Small intestine (tissue), 7 donors: ENCODE results near the gene FIZ1. TPM values are rescaled to one million over a fixed set of nuclear protein-coding genes. Genes with fewer than 3 reads are reported as not detected.

ENCODE experiments used
- DNase-seq, 2 donors: peaks; one replicate each; pipeline versions ENCODE4 v3.0.0 to v3.0.0-alpha.2; 2013
- FAIRE-seq: peaks from 2 replicates; lab custom pipeline; 2012; peaks lifted over from hg19 to GRCh38; lab: Jason Lieb, UNC
- H3K27ac ChIP-seq, 3 donors: one replicate each; pipeline ENCODE4 v1.5.1; 2013; ENCODE audit warnings: low read length in 2 of 3, mild to moderate bottlenecking in 2 of 3, control low read depth in 1 of 3, inconsistent platforms in 1 of 3, low read depth in 1 of 3, moderate library complexity in 1 of 3
- H3K27me3 ChIP-seq, 3 donors: one replicate each; pipeline ENCODE4 v1.6.1; 2013; ENCODE audit warnings: low read length in 3 of 3, inconsistent platforms in 1 of 3; ENCODE audit not compliant: control insufficient read depth in 3 of 3, insufficient read depth in 3 of 3
- H3K36me3 ChIP-seq, 3 donors: one replicate each; pipeline ENCODE4 v1.6.1; 2013; ENCODE audit warnings: low read length in 3 of 3, inconsistent platforms in 1 of 3, low read depth in 1 of 3, mild to moderate bottlenecking in 1 of 3, moderate library complexity in 1 of 3; ENCODE audit not compliant: control insufficient read depth in 3 of 3, insufficient read depth in 2 of 3
- H3K4me1 ChIP-seq, 3 donors: one replicate each; pipeline ENCODE4 v1.6.1; 2013; ENCODE audit warnings: low read length in 2 of 3, inconsistent platforms in 1 of 3, low read depth in 1 of 3, mild to moderate bottlenecking in 1 of 3, moderate library complexity in 1 of 3; ENCODE audit not compliant: control insufficient read depth in 3 of 3, insufficient read depth in 2 of 3
- H3K4me3 ChIP-seq, 3 donors: one replicate each; pipeline ENCODE4 v1.5.1; 2013; ENCODE audit warnings: low read length in 3 of 3, control low read depth in 1 of 3, inconsistent platforms in 1 of 3, low read depth in 1 of 3, mild to moderate bottlenecking in 1 of 3, moderate library complexity in 1 of 3
- H3K9me3 ChIP-seq, 2 donors: one replicate each; pipeline ENCODE4 v1.6.1; 2013; ENCODE audit warnings: low read depth in 1 of 2, low read length in 1 of 2; ENCODE audit not compliant: control insufficient read depth in 2 of 2, insufficient read depth in 1 of 2
- WGBS, 3 donors: extraction: QIAGEN DNeasy Blood & Tissue Kit; methylation state at CpG; one replicate each; pipeline ENCODE4 v1.1.7; 2013; 5-methylcytosine and 5-hydroxymethylcytosine counted together
- polyA plus RNA-seq, 4 donors: library from polyadenylated mRNA; stranded (reverse) in 3 of 4; unstranded in 1 of 4; fragments of 200-250 nt in 3 of 4; fragments of 120-200 nt in 1 of 4; gene quantifications; one replicate each; pipeline versions ENCODE4 v1.2.1 to v1.2.3, GENCODE V29; 2013
- donor health status: healthy with polysubstance abuse.
- donor health status: control.
- donor health status: control.
- donor health status: Bipolar disorder and iron deficiency.
- donor health status: healthy.

Gene FIZ1
- polyA plus RNA-seq, 4 donors, result 7.2 to 13.0 (median 7.4) TPM

DNA sequence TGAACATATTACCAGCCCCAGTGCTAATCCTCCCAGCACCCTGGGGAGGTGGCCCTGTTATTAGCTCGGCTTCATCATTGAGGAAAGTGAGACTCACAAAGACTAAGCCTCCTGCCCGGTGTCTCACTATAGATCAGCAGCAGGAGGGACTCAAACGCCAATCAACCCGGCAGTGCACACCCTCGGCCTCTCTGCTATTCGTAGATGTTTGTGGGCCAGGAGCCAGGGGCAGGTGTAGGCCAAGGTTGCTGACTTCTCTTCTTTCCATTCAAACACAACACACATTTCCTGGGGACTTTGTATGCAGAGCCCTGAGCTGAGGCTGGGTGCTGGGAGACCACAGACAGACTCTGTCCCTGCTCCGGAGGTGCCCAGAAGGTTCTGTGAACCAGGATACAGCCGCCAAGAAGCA lies 44.6 kb downstream of the FIZ1 start:
- Histone ChIP-seq H3K27me3 (peaks cover 0 to 3% (median 1%) of the 10 kb centered on the region in 3 donors), H3K9me3 (no peaks in the 10 kb centered on the region), H3K4me3 (no peak overlapping the region), H3K36me3 (no peaks in the 10 kb centered on the region), H3K27ac (no peak overlapping the region), H3K4me1 (peaks cover 0 to 6% (median 0%) of the 10 kb centered on the region in 3 donors)
- DNase-seq, result peak in 1 of 2 donors; percentile 38
- FAIRE-seq, result no peak
- WGBS, 3 donors, result 23 to 62% (median 23%) methylated on average over 8 of the region's 8 CpGs

GRCh38 chr19:55554302-55554701 lies 45.0 kb downstream of the FIZ1 start:
- no peak overlapping the region for H3K27ac ChIP-seq
- 82 to 90% (median 90%) methylated on average over 9 of the region's 9 CpGs for WGBS, 3 donors
- FAIRE-seq, result no peak

DNA sequence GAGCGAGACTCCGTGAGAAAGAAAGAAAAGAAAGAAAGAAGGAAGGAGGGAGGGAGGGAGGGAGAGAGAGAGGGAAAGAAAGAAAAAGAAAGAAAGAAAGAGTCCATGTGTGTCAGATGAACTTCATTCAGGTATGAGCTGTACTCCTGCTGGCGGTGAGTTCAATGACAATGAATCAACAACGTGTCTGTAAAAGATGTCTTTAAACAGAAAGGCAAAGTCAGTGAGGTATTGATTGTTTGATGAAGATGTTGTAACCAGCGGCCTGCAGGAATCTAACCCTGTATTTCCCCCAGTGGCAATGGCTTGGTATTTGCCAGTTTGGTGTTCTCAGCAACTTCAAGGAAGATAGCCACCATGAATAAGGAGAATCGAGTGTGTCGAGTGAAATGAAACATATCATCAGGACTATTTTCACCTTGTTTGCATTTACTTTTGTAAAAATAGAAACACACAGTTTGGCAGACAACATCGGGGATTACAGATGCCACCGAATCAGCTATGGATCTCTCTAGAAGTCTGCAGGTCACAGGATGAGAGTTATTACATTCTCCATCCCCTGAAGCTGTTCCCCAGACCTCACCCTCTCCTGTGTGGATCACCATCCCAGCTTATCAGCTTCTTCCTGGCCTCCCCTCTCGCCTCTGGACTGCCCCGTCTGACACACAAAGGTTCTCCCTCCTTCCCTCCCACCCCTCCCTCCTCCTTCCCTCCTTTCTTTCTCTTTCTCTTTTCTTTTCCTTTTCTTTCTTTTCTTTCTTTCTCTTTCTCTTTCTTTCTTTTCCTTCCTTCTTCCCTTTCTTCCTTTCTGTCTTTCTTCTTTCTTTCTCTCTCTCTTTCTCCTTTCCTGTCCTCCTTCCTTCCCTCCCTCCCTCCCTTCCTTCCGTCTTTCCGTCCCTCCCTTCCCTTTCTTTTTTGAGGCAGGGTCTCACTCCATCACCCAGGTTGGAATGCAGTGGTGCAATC lies 45.8 kb downstream of the FIZ1 start:
- Histone ChIP-seq H3K27ac (no peak overlapping the region), H3K4me1 (peaks cover 0 to 7% (median 0%) of the 10 kb centered on the region in 3 donors), H3K9me3 (no peaks in the 10 kb centered on the region), H3K36me3 (no peaks in the 10 kb centered on the region), H3K27me3 (peaks cover 0 to 3% (median 1%) of the 10 kb centered on the region in 3 donors), H3K4me3 (no peak overlapping the region)
- DNase-seq (no peak), FAIRE-seq (no peak)
- 58 to 65% (median 61%) methylated on average over 13 of the region's 13 CpGs for WGBS, 3 donors

More at GRCh38 chr19:55554302-55554701, 45.0 kb downstream of the FIZ1 start:
- Histone ChIP-seq H3K9me3 (no peaks in the 10 kb centered on the region), H3K27me3 (peaks cover 0 to 3% (median 1%) of the 10 kb centered on the region in 3 donors), H3K4me1 (peaks cover 0 to 7% (median 0%) of the 10 kb centered on the region in 3 donors), H3K4me3 (no peak overlapping the region), H3K36me3 (no peaks in the 10 kb centered on the region)
- DNase-seq, result no peak

- FAIRE-seq (no peak), DNase-seq (no peak)
- WGBS, 3 donors, result 71 to 87% (median 84%) methylated on average over 13 of the region's 13 CpGs
Observed at GRCh38 chr19:55552620-55553019, 46.7 kb downstream of the FIZ1 start.

GRCh38 chr19:55552206-55552605 lies 47.1 kb downstream of the FIZ1 start:
- DNase-seq, result no peak
- Histone ChIP-seq H3K4me1 (peaks cover 0 to 7% (median 0%) of the 10 kb centered on the region in 3 donors), H3K9me3 (no peaks in the 10 kb centered on the region), H3K27ac (no peak overlapping the region), H3K4me3 (no peak overlapping the region), H3K36me3 (no peaks in the 10 kb centered on the region), H3K27me3 (peaks cover 0 to 3% (median 1%) of the 10 kb centered on the region in 3 donors)
- WGBS, 3 donors, result 77 to 86% (median 80%) methylated on average over 5 of the region's 5 CpGs
- no peak for FAIRE-seq

More at GRCh38 chr19:55552620-55553019, 46.7 kb downstream of the FIZ1 start:
- Histone ChIP-seq H3K36me3 (no peaks in the 10 kb centered on the region), H3K27ac (no peak overlapping the region), H3K4me3 (no peak overlapping the region), H3K27me3 (peaks cover 0 to 3% (median 1%) of the 10 kb centered on the region in 3 donors), H3K9me3 (no peaks in the 10 kb centered on the region), H3K4me1 (peaks cover 0 to 7% (median 0%) of the 10 kb centered on the region in 3 donors)

DNA sequence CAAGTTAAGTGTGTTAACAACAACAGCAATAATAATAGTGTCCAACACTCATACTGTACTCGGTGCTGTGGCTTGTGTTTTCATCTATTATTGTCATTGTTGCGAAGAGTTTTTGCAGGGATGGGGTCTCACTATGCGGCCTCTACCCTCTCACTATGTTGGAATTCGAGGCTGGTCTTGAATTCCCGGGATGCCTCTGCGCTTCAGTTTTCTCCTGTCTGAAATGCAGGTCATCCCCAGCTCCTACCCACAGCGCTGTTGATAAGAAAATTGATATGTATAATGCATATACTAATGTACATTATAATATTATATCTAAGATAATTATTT lies 49.0 kb downstream of the FIZ1 start:
- FAIRE-seq (no peak), DNase-seq (no peak)
- Histone ChIP-seq H3K4me1 (peaks cover 0 to 7% (median 0%) of the 10 kb centered on the region in 3 donors), H3K4me3 (no peak overlapping the region), H3K36me3 (no peaks in the 10 kb centered on the region), H3K27ac (no peak overlapping the region), H3K27me3 (peaks cover 0 to 5% (median 1%) of the 10 kb centered on the region in 3 donors), H3K9me3 (no peaks in the 10 kb centered on the region)
- 47 to 70% (median 56%) methylated on average over 7 of the region's 7 CpGs for WGBS, 3 donors

GRCh38 chr19:55549500-55550320 lies 49.6 kb downstream of the FIZ1 start:
- H3K9me3 ChIP-seq, result no peaks in the 10 kb centered on the region
- WGBS, 3 donors, result 7 to 32% (median 28%) methylated on average over 36 of the region's 36 CpGs
- H3K27me3 ChIP-seq, result peaks cover 0 to 5% (median 1%) of the 10 kb centered on the region in 3 donors
- H3K4me1 ChIP-seq, result peaks cover 0 to 7% (median 0%) of the 10 kb centered on the region in 3 donors
- H3K4me3 ChIP-seq, result peak overlapping the region in 1 of 3 donors; percentile 24
- no peaks in the 10 kb centered on the region for H3K36me3 ChIP-seq
- FAIRE-seq (no peak), DNase-seq (peak; percentile 21 to 46)
- H3K27ac ChIP-seq, result peak overlapping the region in 2 of 3 donors; percentile 7 to 60
